GM21737 (cell line): Measurements from ENCODE around the gene NDFIP2.

Experiments
- ATAC-seq: cut with Tn5 transposase; IDR thresholded peaks from one replicate; pipeline ENCODE4 v1.9.1; 2021; ENCODE audit warnings: mild to moderate bottlenecking, moderate library complexity; ENCODE audit not compliant: unreplicated experiment

NDFIP2 gene

DNA sequence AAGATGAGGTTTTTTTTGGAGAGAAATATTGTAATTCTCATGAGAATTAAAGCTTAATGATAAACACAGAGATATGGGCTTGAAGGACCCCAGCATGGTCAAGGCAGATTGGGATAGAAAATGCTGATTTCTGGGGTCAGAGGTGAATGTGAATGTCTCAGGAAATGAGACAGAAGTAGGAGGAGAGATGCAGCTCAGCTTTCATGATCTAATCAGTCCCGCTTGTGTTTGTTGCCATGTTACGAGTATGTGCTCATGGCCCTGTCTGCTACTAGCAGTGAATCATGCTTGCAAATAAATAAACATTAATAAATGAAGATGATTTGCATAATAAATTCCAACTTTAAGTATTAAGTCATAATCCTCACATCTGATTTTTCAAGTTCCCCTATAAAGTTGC is 23.0 kb upstream of the NDFIP2 start:
- no peak for ATAC-seq

- ATAC-seq: no peak
Measured at GRCh38 chr13:79458436-79458835, 22.5 kb upstream of the NDFIP2 start.

DNA sequence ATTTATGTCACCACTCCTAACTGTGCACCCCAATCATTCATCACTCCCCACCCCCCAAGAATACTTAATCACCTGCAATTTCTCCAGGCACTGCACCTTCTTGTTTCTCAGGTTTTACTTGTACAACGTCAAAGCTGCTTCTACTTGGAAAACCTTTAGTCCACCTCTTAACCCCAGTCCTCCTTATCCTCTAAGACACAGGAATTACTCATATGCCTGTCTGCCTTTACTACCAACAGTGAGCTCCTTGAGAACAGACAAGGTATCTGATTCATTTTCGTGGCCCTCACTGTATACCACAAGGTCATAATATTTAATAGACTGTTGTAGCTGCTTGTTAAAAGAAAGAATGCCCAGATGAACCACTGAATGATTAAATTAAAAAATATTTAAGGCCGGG is 21.0 kb upstream of the NDFIP2 start:
- no peak for ATAC-seq

DNA sequence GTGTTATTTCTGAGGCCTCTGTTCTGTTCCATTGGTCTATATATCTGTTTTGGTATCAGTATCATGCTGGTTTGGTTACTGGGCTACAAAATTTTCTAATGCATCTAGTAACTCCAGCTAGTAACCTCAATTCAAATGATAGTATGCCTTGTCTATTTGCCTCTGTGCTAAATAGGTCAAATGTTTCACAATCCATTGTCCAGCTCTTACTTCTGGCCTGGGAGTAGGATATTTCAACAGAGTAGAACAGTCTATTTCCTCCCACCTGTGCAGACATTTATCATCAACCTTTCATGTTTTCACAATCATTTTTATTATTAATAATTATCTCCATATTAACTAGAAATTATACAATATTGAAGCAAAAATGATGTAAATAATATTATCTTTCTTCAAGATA is 18.1 kb upstream of the NDFIP2 start:
- no peak for ATAC-seq

DNA sequence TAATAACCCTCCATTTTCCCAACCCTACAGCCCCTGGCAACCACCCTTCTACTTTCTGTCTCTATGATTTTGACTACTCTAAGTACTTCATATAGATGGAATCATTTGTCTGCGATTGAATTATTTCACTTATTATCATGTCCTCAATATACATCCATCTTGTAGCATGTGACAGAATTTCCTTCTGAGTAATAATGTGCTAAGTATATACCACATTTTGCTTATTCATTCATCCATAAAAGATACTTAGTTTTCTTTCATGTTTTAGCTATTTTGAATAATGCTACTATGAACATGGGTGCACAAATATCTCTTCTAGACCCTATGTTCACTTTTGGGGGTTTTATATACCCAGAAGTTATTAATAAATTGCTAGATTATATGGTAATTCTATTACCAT is 17.4 kb upstream of the NDFIP2 start:
- ATAC-seq: no peak

- ATAC-seq: no peak
Measured at GRCh38 chr13:79466872-79467271, 14.1 kb upstream of the NDFIP2 start.

DNA sequence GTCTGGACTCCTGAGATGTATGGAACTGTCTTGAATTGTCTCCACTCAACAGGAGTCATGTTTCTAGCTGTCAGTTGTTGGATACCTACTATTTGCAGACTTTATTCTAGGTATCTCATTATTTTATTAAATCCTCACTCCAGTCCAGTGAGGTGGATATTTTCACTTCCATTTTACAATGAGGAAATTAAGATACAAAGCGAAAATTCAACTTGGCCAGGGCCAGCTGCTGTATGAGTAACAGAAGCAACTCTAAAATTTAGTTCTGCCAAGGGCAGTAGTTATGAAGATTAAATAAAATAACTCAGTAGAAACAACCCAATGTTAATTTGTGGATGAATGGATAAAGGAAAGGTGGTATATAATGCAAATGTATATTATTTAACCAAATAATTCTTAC is 12.6 kb upstream of the NDFIP2 start:
- no peak for ATAC-seq

DNA sequence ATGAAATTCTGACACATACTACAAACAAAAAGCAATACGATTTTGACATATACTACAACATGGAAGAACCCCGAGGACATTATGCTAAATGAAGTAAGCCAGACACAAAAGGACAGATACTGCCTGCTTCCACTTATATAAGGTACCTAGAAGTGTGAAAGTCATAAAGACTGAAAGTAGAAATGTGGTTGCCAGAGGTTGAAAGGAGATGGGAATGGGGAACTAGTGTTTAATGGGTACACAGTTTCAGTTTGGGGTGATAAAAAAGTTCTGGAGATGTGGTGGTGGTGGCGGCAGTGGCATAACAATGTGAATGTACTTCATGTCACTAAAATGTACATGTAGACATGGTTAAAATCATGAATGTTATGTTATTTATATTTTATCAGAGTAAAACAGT is 12.1 kb upstream of the NDFIP2 start:
- ATAC-seq: no peak

- ATAC-seq: no peak
Measured at GRCh38 chr13:79469608-79470007, 11.3 kb upstream of the NDFIP2 start.

- ATAC-seq: no peak
Measured at GRCh38 chr13:79470666-79471065, 10.3 kb upstream of the NDFIP2 start.

- no peak for ATAC-seq
Measured at GRCh38 chr13:79475569-79475968, 5.4 kb upstream of the NDFIP2 start.

DNA sequence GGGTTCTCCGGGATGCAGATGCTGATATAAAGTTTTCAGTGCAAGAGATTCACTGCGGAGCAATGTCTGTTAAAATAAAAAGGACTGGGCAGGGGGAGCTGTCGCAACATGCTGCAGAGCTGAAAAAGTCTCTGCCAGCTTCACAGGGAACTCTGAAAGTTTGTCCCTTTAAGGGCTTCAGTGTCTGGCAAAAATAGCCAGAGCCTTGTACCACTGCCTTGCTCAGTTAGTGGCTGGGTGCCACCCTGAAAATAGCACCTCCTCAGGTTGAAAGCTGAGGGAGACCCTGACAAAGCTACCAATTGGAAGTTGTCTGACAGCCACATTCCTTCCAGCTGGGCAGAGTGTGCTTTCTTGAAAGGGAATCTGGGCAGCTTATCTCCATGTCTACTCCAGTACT is 3.0 kb upstream of the NDFIP2 start:
- ATAC-seq: no peak

DNA sequence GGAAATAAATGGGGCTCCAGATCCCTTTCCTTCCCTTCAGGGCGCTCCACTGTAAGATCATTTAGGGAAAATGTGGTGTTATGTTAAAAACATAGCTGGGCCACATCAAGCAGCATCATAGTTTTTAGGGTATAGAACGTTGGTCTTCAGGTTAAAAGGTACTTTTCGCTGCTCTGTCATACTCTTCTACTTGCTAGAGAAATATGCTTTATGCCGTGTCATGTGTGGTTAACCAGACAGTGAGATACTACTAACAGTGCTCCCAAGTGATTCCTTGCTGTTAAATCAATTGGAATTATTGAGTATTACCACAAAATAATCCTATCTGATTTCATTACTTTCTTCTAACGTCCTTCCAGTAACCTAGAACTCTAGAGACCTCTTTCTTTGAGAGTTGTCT is 1.1 kb upstream of the NDFIP2 start:
- no peak for ATAC-seq

DNA sequence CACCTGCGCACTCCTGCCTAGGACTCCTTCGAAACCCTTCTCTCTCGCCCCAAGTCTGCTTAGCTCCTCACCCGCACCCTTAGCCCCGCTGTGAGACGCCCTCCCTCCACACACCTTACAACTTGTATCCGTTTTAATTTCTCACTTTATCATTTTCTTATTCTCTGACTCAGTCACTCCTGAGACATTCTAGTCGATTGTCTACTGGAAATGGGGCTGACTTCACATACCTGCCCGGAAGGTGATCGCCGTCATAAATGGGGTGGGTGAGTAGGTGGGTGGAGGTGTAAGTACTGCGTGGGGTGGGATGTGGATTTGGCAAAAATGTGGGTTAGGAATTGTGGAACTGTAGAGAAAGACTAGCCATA is 714 bp downstream of the NDFIP2 start:
- ATAC-seq: peak; percentile 22

GRCh38 chr13:79482281-79482970 is 1.5 kb downstream of the NDFIP2 start:
- ATAC-seq: no peak

DNA sequence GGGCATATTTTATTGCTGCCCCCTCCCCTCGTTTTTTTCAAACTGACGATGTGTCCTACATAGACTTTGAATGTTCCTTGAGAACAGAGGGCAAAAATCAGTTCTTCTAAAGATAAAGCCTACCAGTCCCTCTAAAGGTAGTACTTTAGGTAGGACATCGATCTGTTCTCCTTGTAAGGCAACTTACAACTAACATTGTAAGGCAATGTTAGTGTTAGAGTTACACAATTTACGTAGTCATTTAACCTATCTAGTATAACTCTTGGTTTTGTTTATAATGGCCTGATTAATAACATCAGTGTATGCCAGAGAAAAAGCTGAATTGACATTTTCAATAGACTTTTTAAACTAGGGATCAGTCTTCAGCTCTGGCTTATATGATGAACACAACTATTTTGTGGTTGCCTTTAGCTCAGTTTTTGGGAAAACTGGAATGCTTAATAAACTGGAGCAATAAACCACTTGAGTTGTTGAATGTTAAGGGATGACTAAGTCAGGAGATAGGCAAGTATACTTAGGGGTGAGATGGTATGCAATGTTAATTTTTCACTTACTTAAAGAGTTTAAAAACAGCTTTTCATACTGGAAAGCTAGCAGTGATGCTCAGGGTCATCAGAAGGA is 2.2 kb downstream of the NDFIP2 start:
- ATAC-seq: no peak

GRCh38 chr13:79485014-79485811 is 4.3 kb downstream of the NDFIP2 start:
- no peak for ATAC-seq

GRCh38 chr13:79486433-79487188 is 5.7 kb downstream of the NDFIP2 start:
- ATAC-seq: no peak

DNA sequence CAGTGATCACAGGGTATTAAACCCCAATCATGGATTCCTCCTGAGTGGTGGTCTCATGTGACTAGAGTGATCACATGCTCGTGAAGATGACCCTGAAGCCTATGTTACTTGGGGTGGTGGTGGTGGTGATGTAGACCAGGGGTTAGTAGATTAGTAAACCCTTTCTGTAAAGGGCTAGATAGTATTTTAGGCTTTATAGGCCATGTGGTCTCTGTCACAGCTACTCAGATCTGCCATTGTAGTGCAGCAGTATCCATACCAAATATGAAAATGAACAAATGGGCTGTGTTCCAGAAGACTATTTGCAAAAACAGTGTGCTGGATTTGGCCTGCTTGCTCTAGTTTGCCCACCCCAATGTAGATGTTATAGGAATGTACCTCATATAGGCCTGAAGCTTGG is 9.4 kb downstream of the NDFIP2 start:
- no peak for ATAC-seq

DNA sequence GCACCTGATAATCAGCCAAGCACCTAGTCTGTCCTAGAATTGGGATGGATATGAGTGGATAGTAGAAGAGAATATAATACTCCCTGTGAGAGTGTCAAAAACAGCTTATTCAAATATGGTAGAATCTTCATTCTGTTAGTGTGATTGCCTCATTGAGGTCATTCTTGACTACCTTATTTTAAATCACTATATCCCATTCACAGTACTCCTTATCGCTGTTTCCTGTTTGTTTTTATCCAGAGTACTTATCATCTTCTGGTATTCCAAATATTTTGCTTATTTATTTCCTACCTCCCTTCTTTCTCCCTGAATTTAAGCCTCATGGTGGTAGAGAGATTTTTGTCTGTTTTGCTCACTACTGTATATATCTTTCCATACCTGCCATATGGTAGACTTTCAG is 9.9 kb downstream of the NDFIP2 start:
- ATAC-seq: no peak

DNA sequence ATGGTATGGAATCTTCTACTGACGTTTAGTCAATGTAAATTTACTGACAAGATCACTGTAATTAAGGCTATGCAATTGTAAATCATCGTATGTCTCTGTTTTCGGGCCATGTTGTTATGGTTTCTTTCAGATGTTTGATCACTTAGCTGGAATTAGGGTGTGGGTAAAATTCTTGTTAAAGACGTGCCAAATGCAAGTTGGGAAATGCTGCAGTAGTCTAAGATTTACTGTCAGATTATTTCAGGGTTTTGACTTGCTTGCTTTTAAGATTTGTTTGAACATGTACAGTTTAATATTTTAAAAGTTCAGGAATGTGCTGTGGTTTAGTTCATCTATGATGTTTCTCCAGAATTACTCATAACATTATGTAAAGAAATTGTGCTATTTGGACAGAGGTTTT is 10.8 kb downstream of the NDFIP2 start:
- ATAC-seq: no peak
